Measurements from ENCODE around the gene STARD13.

The STARD13 gene

GRCh38 chr13:33257841-33258807, 27.4 kb downstream of the STARD13 start:
- peak; percentile 28 for DNase-seq (ENCODE audit: low read depth)
- TF ChIP-seq, protein P1, sequence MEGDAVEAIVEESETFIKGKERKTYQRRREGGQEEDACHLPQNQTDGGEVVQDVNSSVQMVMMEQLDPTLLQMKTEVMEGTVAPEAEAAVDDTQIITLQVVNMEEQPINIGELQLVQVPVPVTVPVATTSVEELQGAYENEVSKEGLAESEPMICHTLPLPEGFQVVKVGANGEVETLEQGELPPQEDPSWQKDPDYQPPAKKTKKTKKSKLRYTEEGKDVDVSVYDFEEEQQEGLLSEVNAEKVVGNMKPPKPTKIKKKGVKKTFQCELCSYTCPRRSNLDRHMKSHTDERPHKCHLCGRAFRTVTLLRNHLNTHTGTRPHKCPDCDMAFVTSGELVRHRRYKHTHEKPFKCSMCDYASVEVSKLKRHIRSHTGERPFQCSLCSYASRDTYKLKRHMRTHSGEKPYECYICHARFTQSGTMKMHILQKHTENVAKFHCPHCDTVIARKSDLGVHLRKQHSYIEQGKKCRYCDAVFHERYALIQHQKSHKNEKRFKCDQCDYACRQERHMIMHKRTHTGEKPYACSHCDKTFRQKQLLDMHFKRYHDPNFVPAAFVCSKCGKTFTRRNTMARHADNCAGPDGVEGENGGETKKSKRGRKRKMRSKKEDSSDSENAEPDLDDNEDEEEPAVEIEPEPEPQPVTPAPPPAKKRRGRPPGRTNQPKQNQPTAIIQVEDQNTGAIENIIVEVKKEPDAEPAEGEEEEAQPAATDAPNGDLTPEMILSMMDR (conservative IDR thresholded peaks at IDR 0.05; ENCODE audit: low read depth, low read length) = no peak
- H3K4me3 ChIP-seq (ENCODE audit: low read length) = no peak overlapping the region

GRCh38 chr13:33256148-33256840, 29.3 kb downstream of the STARD13 start:
- TF ChIP-seq, protein P1 (conservative IDR thresholded peaks at IDR 0.05; ENCODE audit: low read depth, low read length) = no peak
- H3K4me3 ChIP-seq (ENCODE audit: low read length) = no peak overlapping the region
- no peak for DNase-seq (ENCODE audit: low read depth)

- DNase-seq (ENCODE audit: low read depth) = no peak
- TF ChIP-seq, protein P1 (conservative IDR thresholded peaks at IDR 0.05; ENCODE audit: low read depth, low read length) = no peak
- H3K4me3 ChIP-seq (ENCODE audit: low read length) = no peak overlapping the region
Measured at GRCh38 chr13:33252135-33252534, 33.4 kb downstream of the STARD13 start.

- no peak overlapping the region for H3K4me3 ChIP-seq (ENCODE audit: low read length)
- DNase-seq (ENCODE audit: low read depth) = no peak
- TF ChIP-seq, protein P1 (conservative IDR thresholded peaks at IDR 0.05; ENCODE audit: low read depth, low read length) = no peak
Measured at GRCh38 chr13:33251131-33251661, 34.4 kb downstream of the STARD13 start.

GRCh38 chr13:33250609-33251008, 34.9 kb downstream of the STARD13 start:
- TF ChIP-seq, protein P1 (conservative IDR thresholded peaks at IDR 0.05; ENCODE audit: low read depth, low read length) = no peak
- DNase-seq (ENCODE audit: low read depth) = no peak
- no peak overlapping the region for H3K4me3 ChIP-seq (ENCODE audit: low read length)

GRCh38 chr13:33249894-33250293, 35.7 kb downstream of the STARD13 start:
- no peak for DNase-seq (ENCODE audit: low read depth)
- TF ChIP-seq, protein P1 (conservative IDR thresholded peaks at IDR 0.05; ENCODE audit: low read depth, low read length) = no peak
- H3K4me3 ChIP-seq (ENCODE audit: low read length) = no peak overlapping the region

Measured in retinal pigment epithelial cell (primary cell).